MM.1S (cell line): Measurements from ENCODE around the gene SETD3.

Experiments used
- CTCF ChIP-seq: fragments of 300-600 bp; sonication (generic); IDR thresholded peaks from 2 replicates; pipeline ENCODE4 v1.5.1; 2016; ENCODE audit warnings: antibody characterized with exemption, low read length, mixed read lengths
- EZH2 ChIP-seq: fragments of 300-600 bp; sonication (generic); optimal IDR thresholded peaks from 2 replicates; pipeline ENCODE3; 2017; ENCODE audit warnings: low read depth, mild to moderate bottlenecking, antibody characterized with exemption, low read length, mixed read lengths
- EZH2phosphoT487 ChIP-seq: fragments of 300-600 bp; sonication (generic); IDR thresholded peaks from 2 replicates; pipeline ENCODE4 v1.6.1; 2018; ENCODE audit warnings: antibody characterized with exemption, low read length

DNA sequence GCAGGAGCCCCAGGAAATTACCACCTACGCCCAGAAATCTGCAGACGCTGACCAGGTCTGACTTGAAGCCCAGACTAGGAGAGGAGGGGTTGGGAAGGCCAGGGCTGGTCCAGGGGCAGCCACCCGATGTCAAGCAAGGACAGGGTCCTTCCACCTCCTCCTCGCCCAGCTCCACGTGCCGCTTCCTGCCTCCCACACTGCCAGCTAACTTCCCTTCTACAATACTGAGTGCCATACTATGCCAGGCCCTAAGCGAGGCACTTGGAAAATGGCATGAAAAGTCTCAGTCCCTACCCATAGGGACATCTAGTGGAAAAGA lies 71.7 kb downstream of the SETD3 start:
- TF ChIP-seq CTCF (no peak), EZH2phosphoT487 (no peak), EZH2 (no peak)
